Ishikawa (cell line): ENCODE data around the gene FMO5.

ENCODE experiments used
- CEBPB ChIP-seq: IDR thresholded peaks from 2 replicates; pipeline ENCODE4 v1.6.1; 2012
- CREB1 ChIP-seq: IDR thresholded peaks from 2 replicates; pipeline ENCODE4 v1.6.1; 2012; ENCODE audit warnings: low read depth
- EGR1 ChIP-seq: IDR thresholded peaks from 2 replicates; pipeline ENCODE4 v1.6.1; 2012
- EP300 ChIP-seq: IDR thresholded peaks from 2 replicates; pipeline ENCODE4 v1.6.1; 2012; ENCODE audit warnings: borderline replicate concordance
- FOXM1 ChIP-seq: IDR thresholded peaks from 2 replicates; pipeline ENCODE4 v1.6.1; 2012; ENCODE audit warnings: low read depth, borderline replicate concordance
- MAX ChIP-seq: IDR thresholded peaks from 2 replicates; pipeline ENCODE4 v1.6.1; 2012
- NFIC ChIP-seq: IDR thresholded peaks from 2 replicates; pipeline ENCODE4 v1.6.1; 2012
- RAD21 ChIP-seq: IDR thresholded peaks from 2 replicates; pipeline ENCODE4 v1.6.1; 2012; ENCODE audit warnings: low read depth
- REST ChIP-seq: IDR thresholded peaks from 2 replicates; pipeline ENCODE4 v1.6.1; 2012; ENCODE audit warnings: low read depth, mild to moderate bottlenecking
- TAF1 ChIP-seq: IDR thresholded peaks from 2 replicates; pipeline ENCODE4 v1.6.1; 2012; ENCODE audit warnings: low read depth, mild to moderate bottlenecking
- TCF12 ChIP-seq: IDR thresholded peaks from 2 replicates; pipeline ENCODE4 v1.6.1; 2012; ENCODE audit warnings: low read depth
- TEAD4 ChIP-seq: IDR thresholded peaks from 2 replicates; pipeline ENCODE4 v1.6.1; 2012
- USF1 ChIP-seq: IDR thresholded peaks from 2 replicates; pipeline ENCODE4 v1.6.1; 2012
- YY1 ChIP-seq: IDR thresholded peaks from 2 replicates; pipeline ENCODE4 v1.6.1; 2012; ENCODE audit warnings: low read depth
- ZBTB7A ChIP-seq: IDR thresholded peaks from 2 replicates; pipeline ENCODE4 v1.6.1; 2012; ENCODE audit warnings: low read depth

FMO5 gene

GRCh38 chr1:147215540-147215916 lies 9.6 kb downstream of the FMO5 start:
- TF ChIP-seq USF1 (no peak), TAF1 (no peak), NFIC (no peak), CREB1 (no peak), ZBTB7A (no peak), MAX (no peak), RAD21 (no peak), TEAD4 (no peak)

GRCh38 chr1:147214842-147215539 lies 10.1 kb downstream of the FMO5 start:
- TF ChIP-seq REST (no peak), CEBPB (no peak), EGR1 (no peak), CREB1 (no peak), USF1 (no peak), TEAD4 (no peak), ZBTB7A (no peak), TAF1 (no peak), NFIC (no peak), FOXM1 (no peak), TCF12 (no peak), RAD21 (no peak), MAX (no peak), YY1 (no peak), EP300 (no peak)

- TF ChIP-seq YY1 = no peak
These were observed 10.8 kb downstream of the FMO5 start for GRCh38 chr1:147214325-147214724.

- no peak for TF ChIP-seq MAX
- no peak for TF ChIP-seq NFIC
- TF ChIP-seq EP300 = no peak
These were observed 11.9 kb downstream of the FMO5 start for GRCh38 chr1:147213271-147213670.

- TF ChIP-seq FOXM1 = no peak
- TF ChIP-seq YY1 = no peak
- no peak for TF ChIP-seq MAX
These were observed 13.6 kb downstream of the FMO5 start for GRCh38 chr1:147211577-147211976.

GRCh38 chr1:147210987-147211386 lies 14.2 kb downstream of the FMO5 start:
- no peak for TF ChIP-seq NFIC
- TF ChIP-seq REST = no peak
- TF ChIP-seq USF1 = no peak
- no peak for TF ChIP-seq CREB1
- no peak for TF ChIP-seq MAX
- TF ChIP-seq EP300 = no peak
- no peak for TF ChIP-seq YY1
- TF ChIP-seq EGR1 = no peak
- no peak for TF ChIP-seq ZBTB7A
- TF ChIP-seq TEAD4 = no peak
- TF ChIP-seq TCF12 = no peak
- no peak for TF ChIP-seq TAF1
- no peak for TF ChIP-seq CEBPB
- TF ChIP-seq RAD21 = no peak
- no peak for TF ChIP-seq FOXM1
